GM21619 (cell line): ENCODE results near the gene BCCIP.
A peak's percentile ranks its signal among the peaks of the same experiment; 100 is the strongest.

Experiments
- ATAC-seq: cut with Tn5 transposase; IDR thresholded peaks from one replicate; pipeline ENCODE4 v1.9.1; 2021; ENCODE audit not compliant: unreplicated experiment

BCCIP gene

DNA sequence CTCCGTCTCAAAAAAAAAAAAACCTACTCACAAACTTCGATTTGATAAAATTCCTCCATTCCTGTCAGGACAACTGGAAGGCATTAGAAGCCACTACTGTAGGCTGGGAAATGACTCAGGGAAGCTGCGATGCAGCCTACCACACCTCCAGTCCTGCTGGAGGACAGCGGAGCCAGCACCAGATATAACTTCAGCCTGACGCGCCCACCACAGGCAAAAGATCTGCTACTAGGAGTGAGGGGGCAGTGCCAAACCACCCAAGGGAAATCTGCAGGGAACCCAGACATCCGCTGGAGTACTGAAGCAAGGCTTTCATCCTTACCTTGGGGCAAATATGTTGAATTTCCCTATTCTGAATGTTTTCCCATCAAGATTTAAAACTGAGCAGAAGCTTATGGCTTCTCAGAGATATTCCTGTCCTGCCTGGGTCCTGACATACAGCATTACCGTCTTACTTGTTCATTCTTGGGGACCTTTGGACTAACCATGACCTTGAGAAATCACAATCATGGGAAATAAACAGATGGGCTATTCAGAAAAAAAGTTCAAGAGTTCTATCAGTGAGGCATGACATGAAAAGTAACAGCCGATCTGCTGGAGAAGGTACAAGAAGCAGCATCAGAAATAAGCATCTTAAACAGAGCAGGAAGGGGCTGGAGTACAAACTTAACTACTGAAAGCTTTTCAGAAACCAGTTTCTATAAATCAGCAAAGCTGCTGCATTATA, 20.4 kb downstream of the BCCIP start:
- ATAC-seq: no peak

DNA sequence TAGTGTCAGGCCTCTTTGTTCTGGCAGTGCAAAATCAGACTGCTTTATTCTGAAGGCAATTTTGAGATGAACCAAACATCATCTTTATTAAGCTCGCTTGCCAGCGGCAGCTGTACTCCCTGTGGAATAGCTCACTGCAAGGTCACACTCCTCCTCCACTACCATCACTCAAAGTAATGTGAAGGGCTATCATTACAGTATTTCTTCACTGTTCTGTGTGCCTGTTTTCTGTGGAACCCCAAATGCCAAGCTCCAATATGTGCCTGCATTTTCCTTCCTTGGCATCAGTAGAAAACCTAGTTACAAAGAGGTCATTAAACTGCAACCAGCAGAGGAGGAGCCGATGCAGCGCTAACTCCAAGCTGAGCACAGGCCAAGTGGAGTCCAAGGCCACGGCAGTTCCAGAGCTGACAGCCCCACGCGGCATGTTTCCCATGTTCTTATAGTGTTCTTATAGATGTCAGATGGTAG, 21.4 kb downstream of the BCCIP start:
- no peak for ATAC-seq

DNA sequence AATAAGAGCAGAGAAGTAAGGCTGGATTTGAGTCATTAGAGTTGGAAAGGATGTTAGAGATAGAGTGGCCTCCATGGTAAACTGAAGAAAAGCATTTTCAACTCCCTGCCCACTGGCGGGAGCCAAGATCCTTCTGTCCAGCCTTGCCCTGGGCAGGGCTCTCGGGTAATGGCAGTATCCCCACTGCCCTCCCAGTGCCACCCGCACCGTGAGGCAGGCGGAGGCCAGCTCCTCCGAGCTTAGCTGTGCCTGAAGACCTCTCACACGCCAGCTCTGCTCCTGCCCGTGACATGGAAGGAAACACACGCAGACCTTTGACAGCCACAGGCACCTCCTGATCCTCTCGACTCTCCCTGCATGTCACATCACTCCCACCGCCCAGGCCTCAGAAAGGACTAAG, 22.3 kb downstream of the BCCIP start:
- no peak for ATAC-seq

DNA sequence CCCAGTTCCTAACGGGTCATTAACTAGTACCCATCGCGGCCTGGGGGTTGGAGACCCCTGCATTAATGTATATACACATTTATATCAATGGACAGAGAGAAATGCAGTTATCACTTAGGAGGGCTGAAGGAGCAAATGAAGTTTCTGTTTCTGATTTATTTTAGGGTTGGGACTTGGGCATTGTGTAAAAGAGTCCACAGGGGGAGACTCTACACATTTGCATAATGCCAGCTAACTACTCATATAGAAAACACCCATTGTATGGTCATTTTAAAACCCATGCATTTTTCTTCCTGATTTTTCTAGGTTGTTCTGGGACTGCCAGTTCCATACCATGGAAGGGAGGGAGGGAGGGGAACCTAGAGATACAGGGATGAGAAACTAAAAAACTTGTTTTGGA, 23.5 kb downstream of the BCCIP start:
- ATAC-seq: peak; percentile 46

DNA sequence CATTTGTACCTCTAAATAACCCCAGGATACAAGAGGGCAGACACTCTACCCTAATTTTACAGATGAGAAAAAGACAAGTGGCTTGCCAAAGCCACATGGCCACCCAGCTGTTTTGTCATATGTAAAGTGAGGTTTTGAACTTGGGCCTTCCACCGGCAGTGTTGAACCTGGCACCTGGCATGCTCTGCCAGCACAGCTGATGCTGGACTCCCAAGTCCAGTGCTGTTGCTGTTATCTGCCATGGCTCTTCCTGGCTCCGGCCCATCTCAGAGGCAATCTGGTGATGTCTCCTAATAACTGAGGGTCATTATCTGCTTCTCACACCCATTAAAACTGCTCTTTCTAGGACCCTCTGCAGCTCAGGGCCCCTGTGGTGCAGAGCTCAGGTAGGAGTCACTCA, 25.0 kb downstream of the BCCIP start:
- no peak for ATAC-seq

DNA sequence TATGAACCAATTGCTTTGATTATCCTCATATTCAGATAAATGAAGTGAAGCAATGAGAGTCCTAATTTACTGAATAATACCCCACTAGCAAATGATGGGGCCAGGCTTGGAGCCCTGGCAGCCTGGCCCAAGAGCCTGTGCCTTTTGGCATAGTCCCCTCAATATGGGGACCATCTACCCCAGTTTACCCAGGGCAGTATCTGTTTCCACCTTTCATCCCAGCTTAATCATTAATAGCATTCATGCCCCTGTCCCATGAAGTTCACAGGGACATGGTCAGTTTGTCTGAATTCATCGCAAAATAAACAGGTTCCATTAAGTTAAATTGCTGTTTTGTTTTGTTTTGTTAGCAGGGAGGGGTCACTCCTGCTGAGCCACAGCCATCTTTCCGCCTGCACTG, 25.5 kb downstream of the BCCIP start:
- no peak for ATAC-seq

DNA sequence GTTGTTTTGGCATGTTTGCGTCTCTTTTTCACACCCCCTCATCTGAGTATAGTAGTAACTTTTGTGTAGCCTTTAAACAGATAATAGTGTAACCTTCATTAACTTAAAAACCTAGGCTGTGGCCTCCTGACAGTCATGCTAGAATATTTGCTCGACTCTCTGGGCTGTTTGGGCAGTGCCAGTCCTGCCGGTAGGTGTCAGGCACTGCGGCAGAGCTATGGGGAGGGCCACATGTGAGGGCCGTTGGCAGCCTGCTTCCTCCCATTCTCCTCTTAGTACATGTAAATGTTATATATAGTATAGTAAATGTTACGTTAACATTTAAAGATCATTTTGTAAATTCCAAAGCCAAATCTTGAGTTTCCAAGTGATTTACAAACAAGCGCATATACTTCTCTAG, 26.1 kb downstream of the BCCIP start:
- ATAC-seq: no peak

DNA sequence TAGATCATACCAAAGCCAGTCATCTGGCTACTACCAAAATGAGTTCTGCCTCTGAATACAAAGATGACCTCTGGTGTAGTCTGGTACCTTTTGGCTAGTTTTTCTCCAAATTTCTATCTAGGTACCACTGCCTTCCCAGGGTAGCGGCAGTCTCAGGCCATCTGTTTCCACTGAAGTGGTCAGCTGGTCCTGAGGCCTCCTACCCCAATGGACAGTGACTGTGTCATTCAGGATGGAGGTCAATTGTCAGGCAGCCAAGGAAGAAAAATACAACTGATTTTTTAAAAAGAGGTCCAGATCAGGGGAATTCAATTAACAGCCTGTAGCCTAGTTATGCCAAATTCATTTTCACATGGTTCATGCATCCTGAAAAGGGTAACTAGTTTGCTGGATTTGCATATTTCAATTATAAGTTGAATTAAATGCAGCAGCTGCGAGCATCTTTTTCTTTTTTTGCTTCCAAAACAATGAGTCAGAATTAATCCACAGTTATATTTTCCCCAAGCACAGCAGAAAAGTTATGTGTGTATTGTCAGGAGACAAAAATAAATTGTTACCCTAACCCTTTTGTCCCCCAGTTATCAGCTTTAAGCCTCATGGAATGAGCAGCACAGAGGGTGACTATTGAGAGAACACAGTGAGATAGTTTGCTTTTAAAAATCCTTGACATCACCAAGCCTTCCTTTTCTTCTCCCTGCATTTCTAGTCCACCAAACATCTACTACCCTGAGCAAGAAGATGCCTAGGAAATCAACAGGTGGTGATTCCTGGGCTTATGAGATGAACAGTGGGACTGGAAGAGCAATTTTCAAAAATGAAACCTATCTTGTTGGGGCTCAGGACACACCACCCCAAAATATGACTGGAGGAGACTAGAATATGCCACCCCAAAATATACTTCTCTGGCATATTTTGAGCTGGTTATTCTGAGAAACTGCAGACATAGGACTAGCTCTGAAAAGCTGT, 27.7 kb downstream of the BCCIP start:
- no peak for ATAC-seq

DNA sequence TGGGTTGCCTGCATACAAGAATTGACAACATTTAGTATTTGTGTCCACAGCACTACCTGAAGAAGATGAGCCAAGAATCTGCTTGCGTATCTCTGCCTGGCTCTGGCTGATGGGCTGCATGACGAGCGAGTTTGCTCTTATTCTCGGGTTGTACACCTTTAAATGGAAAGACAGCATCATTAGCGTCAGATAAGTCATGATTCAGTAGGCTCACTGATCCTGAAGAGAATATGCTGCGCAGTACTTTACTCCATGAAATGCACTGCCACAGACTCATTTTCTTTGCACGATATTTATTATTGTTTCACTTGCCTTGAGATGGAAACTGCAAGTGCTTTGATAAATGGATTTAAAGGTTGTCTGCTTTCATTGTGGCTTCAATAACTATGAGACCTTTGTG, 29.1 kb downstream of the BCCIP start:
- no peak for ATAC-seq

DNA sequence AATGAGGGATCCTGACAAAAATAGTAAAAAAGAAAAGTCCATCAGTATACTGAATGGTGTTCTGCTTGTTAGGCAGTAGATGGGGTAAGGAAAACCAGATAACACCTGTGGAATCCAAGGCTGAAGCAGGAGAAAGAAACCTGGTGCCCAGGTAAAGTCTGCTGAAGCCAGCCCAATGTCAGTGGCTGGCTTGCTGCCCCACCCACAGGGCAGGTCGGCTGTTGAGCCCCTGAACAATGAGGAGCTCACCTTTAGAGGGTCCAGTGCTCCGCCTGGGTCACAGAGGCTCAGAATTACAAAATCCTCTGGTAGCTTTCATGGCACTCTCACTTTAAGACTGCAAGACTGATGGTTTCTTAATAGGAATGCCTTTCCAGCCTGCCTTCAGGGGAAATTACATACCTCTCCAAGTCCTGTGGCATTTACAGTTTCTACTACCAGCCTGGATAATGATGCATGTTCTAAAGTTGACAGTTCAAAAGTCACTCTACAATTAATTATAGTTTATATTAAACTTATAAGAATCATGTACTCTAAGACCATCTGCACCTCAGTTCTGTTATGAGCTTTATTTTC, 33.9 kb downstream of the BCCIP start:
- no peak for ATAC-seq

DNA sequence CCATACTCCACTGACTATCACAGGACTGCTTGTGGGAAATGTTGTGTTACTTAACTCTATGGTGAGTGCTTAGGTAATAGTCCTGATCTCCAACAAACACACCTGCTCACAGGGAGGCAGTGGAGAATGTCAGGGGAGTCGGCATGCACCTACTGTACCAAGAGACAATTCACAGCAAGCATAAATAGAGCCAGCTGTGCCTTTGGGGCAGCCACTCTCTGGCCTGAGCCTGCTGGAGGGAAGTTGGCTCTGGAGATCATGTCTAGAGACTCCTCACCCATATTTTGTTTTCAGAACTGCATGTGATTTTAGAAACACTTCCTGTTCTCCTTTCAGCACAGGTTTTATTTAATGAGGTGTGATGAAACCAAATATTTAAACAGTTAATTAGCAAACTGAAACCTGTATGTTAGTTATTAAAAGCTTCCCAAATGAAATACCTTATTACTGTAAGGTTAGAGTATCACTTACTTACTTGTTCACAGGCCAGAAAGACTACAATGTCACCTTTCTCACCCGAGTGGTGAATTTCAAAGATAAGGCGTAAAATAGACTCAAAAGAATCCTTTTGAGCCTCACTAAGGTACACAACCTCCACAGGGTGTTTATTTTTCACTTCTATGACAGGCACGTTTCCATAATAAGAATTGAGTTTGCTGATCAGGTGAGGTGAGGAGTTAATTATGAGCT, 35.9 kb downstream of the BCCIP start:
- ATAC-seq: no peak

DNA sequence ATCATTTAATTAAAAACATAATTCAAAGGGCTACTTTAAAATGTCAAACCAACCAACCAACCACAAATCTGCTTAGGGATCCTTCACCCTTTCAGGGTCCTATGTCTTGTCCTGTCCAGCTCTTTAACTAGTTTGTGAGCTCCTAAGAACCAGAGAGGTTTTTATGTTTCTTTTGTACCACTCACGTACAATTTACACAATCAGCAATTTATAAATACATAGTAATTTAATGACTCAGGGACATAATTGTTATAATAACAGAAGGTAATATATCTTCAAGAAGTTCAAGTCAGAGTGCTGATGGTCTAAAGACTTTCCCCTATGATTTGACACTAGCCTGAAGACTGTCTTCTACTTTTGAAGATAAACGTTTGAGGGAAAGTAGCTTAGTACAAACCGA, 41.8 kb downstream of the BCCIP start:
- ATAC-seq: no peak

DNA sequence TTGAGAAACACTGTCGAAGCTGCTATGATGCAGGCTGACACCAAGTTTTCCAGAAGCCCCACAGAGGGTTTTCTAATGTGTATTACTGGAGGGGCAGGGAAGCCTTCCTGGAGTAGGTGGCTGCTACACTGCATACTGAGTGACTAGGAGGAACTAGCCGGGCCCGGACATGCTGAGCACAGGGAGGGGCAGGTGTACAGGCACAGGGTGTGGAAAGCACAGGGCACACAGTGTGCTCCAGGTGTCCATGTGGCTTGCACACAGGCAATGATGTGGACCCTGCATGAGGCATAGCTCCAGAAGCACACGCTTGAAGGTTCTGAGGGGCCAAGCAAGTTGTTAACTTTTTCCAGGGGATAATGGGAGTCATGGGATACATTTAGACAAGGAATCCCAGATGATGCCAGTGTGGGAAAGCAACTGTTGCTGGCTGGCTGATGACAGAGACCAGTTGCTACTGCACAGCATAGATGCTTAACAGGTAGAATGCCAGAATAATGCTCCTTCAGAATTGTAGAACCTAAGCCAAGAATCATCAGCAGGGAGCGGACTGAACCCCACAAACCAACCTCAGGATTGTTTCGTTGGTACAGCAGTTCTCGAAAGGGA, 43.2 kb downstream of the BCCIP start:
- ATAC-seq: no peak

DNA sequence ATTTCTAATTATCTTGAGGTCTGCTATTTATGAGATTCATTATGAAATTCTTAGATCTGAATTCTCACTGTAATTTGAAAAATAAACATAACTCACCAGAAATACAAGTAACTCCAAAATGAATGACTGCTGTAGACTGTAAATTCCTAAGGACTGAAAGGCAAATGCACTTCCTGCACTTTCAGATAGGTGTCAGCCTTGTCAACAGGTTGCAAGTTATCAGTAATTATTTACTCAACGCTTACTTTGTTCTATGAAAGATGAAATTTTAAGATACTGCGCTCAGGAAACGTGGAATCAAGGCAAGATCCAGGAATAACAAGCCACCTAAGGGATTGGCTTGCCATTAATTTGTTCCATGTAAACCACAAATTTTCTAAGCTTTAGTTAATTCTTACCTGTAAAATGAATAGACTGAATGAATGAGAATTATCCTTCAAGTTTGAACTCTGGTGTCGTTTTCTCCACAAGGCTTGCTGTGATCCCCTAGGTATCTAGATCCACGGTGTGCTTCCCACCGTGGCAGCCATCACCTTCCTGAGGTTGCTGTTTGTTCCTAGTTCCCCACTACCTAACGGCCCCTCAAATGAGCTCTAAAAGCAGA, 45.1 kb downstream of the BCCIP start:
- peak; percentile 84 for ATAC-seq

DNA sequence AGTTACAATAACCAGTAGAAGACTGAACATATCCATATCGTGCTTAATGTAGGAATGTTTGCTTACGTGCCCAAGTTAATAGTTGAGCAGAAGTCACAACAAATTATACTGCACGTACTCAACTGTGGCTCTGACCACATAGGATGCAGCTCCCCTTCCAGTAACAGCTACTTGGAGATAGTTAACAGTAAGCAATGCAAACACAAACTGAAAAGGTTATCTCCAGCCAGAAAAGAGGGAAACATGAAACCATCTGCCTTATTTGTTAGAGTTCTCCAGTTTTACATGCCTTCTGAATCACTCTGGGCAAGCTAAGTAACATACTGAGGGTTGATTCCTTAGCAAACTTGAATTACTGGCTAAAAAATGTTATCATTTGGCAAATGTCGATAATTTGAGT, 48.0 kb downstream of the BCCIP start:
- ATAC-seq: no peak

DNA sequence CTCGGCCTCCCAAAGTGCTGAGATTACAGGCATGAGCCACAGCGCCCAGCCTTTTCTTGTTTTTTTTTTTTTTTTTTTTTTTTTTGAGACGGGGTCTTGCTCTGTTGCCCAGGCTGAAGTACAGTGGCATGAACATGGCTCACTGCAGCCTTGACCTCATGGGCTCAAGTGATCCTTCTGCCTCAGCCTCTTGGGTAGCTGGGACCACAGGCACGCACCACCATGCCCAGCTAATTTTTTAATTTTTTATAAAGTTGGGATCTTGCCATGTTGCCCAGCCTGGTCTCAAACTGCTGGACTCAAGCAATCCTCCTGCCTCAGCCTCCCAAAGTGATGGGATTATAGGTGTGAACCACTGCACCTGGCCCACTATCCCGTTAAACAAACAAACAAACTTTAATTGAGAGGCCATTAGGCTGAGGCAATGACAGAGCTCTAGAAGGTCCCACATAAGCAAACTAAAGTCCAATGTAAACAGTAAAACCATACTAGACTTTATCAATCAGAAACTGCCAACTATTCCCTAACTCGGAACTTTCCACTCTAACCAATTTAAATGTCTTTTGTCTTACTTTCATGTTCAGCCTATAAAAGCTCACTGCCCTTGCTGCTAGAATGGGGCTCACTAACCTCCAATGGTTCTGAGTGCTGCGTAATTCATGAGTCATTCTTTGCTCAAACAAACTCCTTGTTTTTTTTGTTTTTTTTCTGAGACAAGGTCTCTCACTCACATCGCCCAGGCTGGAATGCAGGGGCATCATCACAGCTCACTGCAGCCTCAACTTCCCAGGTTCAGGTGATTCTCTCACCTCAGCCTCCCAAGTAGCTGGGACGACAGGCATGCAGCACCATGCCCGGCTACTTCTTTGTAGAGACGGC, 55.9 kb downstream of the BCCIP start:
- no peak for ATAC-seq

DNA sequence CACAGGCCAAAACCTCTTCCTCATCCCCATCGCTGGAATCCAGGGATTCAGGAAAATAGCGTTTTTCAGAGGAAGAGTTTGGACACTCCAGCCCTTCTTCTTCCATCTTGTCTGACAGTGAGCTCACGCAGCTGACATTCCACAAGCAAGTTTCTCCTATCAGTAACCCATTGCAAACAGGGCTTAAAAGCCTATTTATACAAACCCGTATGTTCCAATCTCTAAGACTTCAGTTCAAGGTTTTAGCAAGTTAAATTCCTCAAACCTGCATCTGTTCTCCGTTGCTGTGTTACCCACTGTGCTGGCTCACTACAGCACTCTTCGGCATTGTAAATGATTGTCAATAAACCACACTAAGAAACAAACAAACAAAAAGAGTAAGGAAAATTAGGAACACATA, 57.4 kb downstream of the BCCIP start:
- no peak for ATAC-seq

DNA sequence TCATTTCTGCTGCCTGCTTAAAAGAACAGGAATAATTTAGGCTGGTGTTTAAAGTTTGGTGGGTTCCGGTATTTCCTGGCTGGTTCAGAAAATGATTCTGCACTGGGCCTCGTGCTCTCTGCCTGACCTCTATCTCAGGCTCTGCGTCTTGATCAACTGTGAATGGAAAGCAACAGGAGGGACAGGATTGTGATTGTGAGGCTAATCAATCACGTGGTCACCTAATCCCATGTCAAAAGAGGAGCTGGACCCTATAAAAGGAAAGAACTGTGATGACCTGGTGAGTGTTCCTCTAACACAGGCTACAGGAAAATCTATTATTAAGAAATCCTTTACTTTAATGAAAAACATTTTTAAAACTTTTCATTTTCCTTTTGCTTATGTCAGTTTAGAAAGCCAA, 57.8 kb downstream of the BCCIP start, which contains the start of gene DHX32:
Gene DHX32 (minus strand): TSS at position 101 of the 400 bp plus-strand sequence. CDS start 468 bp downstream, outside the sequence.
- ATAC-seq: no peak

DNA sequence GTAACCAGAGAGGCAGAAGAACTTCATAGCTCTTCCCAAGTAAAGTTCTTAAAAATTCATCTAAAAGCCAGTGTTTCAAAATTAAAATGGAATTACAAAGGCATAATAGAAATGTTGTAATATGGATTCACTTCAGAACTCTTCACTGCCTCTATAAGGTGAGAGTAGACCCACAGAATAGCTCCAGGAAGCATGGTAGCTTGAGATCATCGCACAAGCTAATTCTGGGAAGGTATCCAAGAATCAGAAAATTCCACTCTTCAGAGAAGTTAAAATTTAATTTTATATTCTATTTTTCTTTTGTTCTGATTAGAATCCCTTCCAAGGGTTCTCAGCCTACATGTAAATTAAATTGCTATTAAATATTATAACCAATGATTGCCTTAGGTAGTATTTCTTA, 59.2 kb downstream of the BCCIP start:
- no peak for ATAC-seq
